GM21423 (cell line): ENCODE results near the gene ATP11A.
"Not testable (repeated sequence)": the region's sequence is repeated elsewhere in the genome, so short reads cannot be mapped to it uniquely, and the experiment has no call there.

Experiments
- ATAC-seq: cut with Tn5 transposase; IDR thresholded peaks from one replicate; pipeline ENCODE4 v1.9.1; 2021; ENCODE audit warnings: mild to moderate bottlenecking, moderate library complexity; ENCODE audit not compliant: unreplicated experiment

ATP11A gene

GRCh38 chr13:112772929-112773328, 83.1 kb downstream of the ATP11A start:
- no peak for ATAC-seq

GRCh38 chr13:112773601-112774447, 84.0 kb downstream of the ATP11A start:
- ATAC-seq = no peak

GRCh38 chr13:112774448-112774792, 84.6 kb downstream of the ATP11A start:
- no peak for ATAC-seq

GRCh38 chr13:112774829-112775565, 85.2 kb downstream of the ATP11A start:
- ATAC-seq = no peak

- ATAC-seq = no peak
These were observed 86.0 kb downstream of the ATP11A start for GRCh38 chr13:112775791-112776279.

- no peak for ATAC-seq
These were observed 86.5 kb downstream of the ATP11A start for GRCh38 chr13:112776354-112776753.

GRCh38 chr13:112776971-112777370, 87.1 kb downstream of the ATP11A start:
- ATAC-seq = no peak

GRCh38 chr13:112777637-112778406, 88.0 kb downstream of the ATP11A start:
- ATAC-seq = no peak

GRCh38 chr13:112779856-112780604, 90.2 kb downstream of the ATP11A start:
- no peak for ATAC-seq

- no peak for ATAC-seq
These were observed 91.4 kb downstream of the ATP11A start for GRCh38 chr13:112781287-112781686.

- ATAC-seq = no peak
These were observed 92.1 kb downstream of the ATP11A start for GRCh38 chr13:112781881-112782361.

- no peak for ATAC-seq
These were observed 92.7 kb downstream of the ATP11A start for GRCh38 chr13:112782429-112783010.

GRCh38 chr13:112783135-112783977, 93.5 kb downstream of the ATP11A start:
- no peak for ATAC-seq

- no peak for ATAC-seq
These were observed 94.1 kb downstream of the ATP11A start for GRCh38 chr13:112783978-112784371.

- no peak for ATAC-seq
These were observed 95.1 kb downstream of the ATP11A start for GRCh38 chr13:112784811-112785482.

GRCh38 chr13:112785483-112785856, 95.6 kb downstream of the ATP11A start:
- no peak for ATAC-seq

- not testable (repeated sequence) for ATAC-seq
These were observed 97.0 kb downstream of the ATP11A start for GRCh38 chr13:112786810-112787209.

GRCh38 chr13:112790735-112791641, 101.2 kb downstream of the ATP11A start:
- ATAC-seq = no peak
